ENCODE data around the gene ARGLU1. TPM values are rescaled to one million over a fixed set of nuclear protein-coding genes. Genes with fewer than 3 reads are reported as not detected.

The ARGLU1 gene
- polyA plus RNA-seq, 1 donor (not counting 4 experiments of a cell fraction or from before 2014, with no cell fraction given) = 96.8 TPM

GRCh38 chr13:106609116-106609515 is 41.2 kb upstream of the ARGLU1 start:
- dilution Hi-C loops (cut with MboI; ENCODE audit: extremely low pct_ligation_motif_present, low sequenced_read_pairs) = no loop called here
- TF ChIP-seq CTCF (optimal IDR thresholded peaks at IDR 0.05 in 1 of 3, IDR thresholded peaks at IDR 0.05 in 1 of 3, conservative IDR thresholded peaks at IDR 0.05 in 1 of 3; ENCODE audit: extremely low read depth in 1 of 3, insufficient read depth in 2 of 3, low read length in 3 of 3) (no peak), EZH2 (IDR thresholded peaks at IDR 0.05; ENCODE audit: low read length) (no peak)
- Histone ChIP-seq H3K4me1 (ENCODE audit: control insufficient read depth, extremely low read depth, insufficient read depth, low read length) (peaks cover 22% of the 10 kb centered on the region), H3K9me1 (ENCODE audit: control insufficient read depth, extremely low read depth, insufficient read depth, low read length) (no peaks in the 10 kb centered on the region), H3K36me3 (ENCODE audit: control insufficient read depth in 2 of 2, extremely low read depth in 1 of 2, insufficient read depth in 2 of 2, low read length in 2 of 2) (no peaks in the 10 kb centered on the region), H3K9ac (ENCODE audit: control insufficient read depth, extremely low read depth, insufficient read depth, low read length) (no peak overlapping the region), H3K4me3 (ENCODE audit: control insufficient read depth in 2 of 3, extremely low read depth in 1 of 3, insufficient read depth in 2 of 3, low read depth in 1 of 3, low read length in 3 of 3) (no peak overlapping the region), H2AFZ (ENCODE audit: control insufficient read depth, low read length) (peak overlapping the region; percentile 82), H3K4me2 (ENCODE audit: control insufficient read depth, extremely low read depth, insufficient read depth, low read depth, low read length) (no peak overlapping the region), H4K20me1 (ENCODE audit: control insufficient read depth, extremely low read depth, insufficient read depth, low read length) (no peaks in the 10 kb centered on the region), H3K27ac (ENCODE audit: control insufficient read depth, insufficient read depth, low read length) (no peak overlapping the region), H3K9me3 (ENCODE audit: control insufficient read depth, low read depth, low read length) (no peaks in the 10 kb centered on the region), H3K79me2 (ENCODE audit: control insufficient read depth, insufficient read depth, low read length) (no peaks in the 10 kb centered on the region), H3K27me3 (ENCODE audit: control insufficient read depth, extremely low read depth, insufficient read depth, low read length) (no peaks in the 10 kb centered on the region)
- FAIRE-seq = peak; percentile 57
- DNase-seq (ENCODE audit: low read depth, low spot score) = no peak

- Histone ChIP-seq H2AFZ (ENCODE audit: control insufficient read depth, low read length) (no peak overlapping the region), H3K27me3 (ENCODE audit: control insufficient read depth, extremely low read depth, insufficient read depth, low read length) (no peaks in the 10 kb centered on the region), H3K4me1 (ENCODE audit: control insufficient read depth, extremely low read depth, insufficient read depth, low read length) (peaks cover 4% of the 10 kb centered on the region), H3K36me3 (ENCODE audit: control insufficient read depth in 2 of 2, extremely low read depth in 1 of 2, insufficient read depth in 2 of 2, low read length in 2 of 2) (no peaks in the 10 kb centered on the region), H3K9me3 (ENCODE audit: control insufficient read depth, low read depth, low read length) (no peaks in the 10 kb centered on the region), H4K20me1 (ENCODE audit: control insufficient read depth, extremely low read depth, insufficient read depth, low read length) (no peaks in the 10 kb centered on the region), H3K79me2 (ENCODE audit: control insufficient read depth, insufficient read depth, low read length) (no peaks in the 10 kb centered on the region), H3K9me1 (ENCODE audit: control insufficient read depth, extremely low read depth, insufficient read depth, low read length) (no peaks in the 10 kb centered on the region), H3K4me2 (ENCODE audit: control insufficient read depth, extremely low read depth, insufficient read depth, low read depth, low read length) (no peak overlapping the region), H3K9ac (ENCODE audit: control insufficient read depth, extremely low read depth, insufficient read depth, low read length) (no peak overlapping the region), H3K4me3 (ENCODE audit: control insufficient read depth in 2 of 3, extremely low read depth in 1 of 3, insufficient read depth in 2 of 3, low read depth in 1 of 3, low read length in 3 of 3) (no peak overlapping the region), H3K27ac (ENCODE audit: control insufficient read depth, insufficient read depth, low read length) (no peak overlapping the region)
- DNase-seq (ENCODE audit: low read depth, low spot score) = no peak
- TF ChIP-seq CTCF (optimal IDR thresholded peaks at IDR 0.05 in 1 of 3, IDR thresholded peaks at IDR 0.05 in 1 of 3, conservative IDR thresholded peaks at IDR 0.05 in 1 of 3; ENCODE audit: extremely low read depth in 1 of 3, insufficient read depth in 2 of 3, low read length in 3 of 3) = no peak
- no peak for TF ChIP-seq EZH2 (IDR thresholded peaks at IDR 0.05; ENCODE audit: low read length)
- dilution Hi-C loops (cut with MboI; ENCODE audit: extremely low pct_ligation_motif_present, low sequenced_read_pairs) = no loop called here
- no peak for FAIRE-seq
Measured at GRCh38 chr13:106603546-106603945, 35.6 kb upstream of the ARGLU1 start.
